ENCODE results near the gene CLCN6. TPM values are rescaled to one million over a fixed set of nuclear protein-coding genes. Genes with fewer than 3 reads are reported as not detected.

Gene CLCN6
- total RNA-seq, 4 donors from 2014 or later: 14.8 to 38.4 (median 16.9) TPM

GRCh38 chr1:11825131-11825530 lies 19.1 kb downstream of the CLCN6 start:
- Histone ChIP-seq H3K9me3 (no peaks in the 10 kb centered on the region), H3K36me3 (peaks cover 62 to 63% of the 10 kb centered on the region in 2 donors), H3K27me3 (no peaks in the 10 kb centered on the region), H3K27ac (no peak overlapping the region), H3K4me3 (replicated peaks in 1 of 3) (no peak overlapping the region), H3K4me1 (no peaks in the 10 kb centered on the region)
- TF ChIP-seq CTCF (IDR thresholded peaks at IDR 0.05): no peak
- no peak for TF ChIP-seq POLR2A (IDR thresholded peaks at IDR 0.05)
- WGBS, 2 donors: 92 to 96% methylated on average over 7 of the region's 7 CpGs
- no peak for DNase-seq
- intact Hi-C loops (cut with DNase I): no loop called here

GRCh38 chr1:11826946-11827345 lies 21.0 kb downstream of the CLCN6 start:
- WGBS, 2 donors: 91% methylated on average over 9 of the region's 9 CpGs
- Histone ChIP-seq H3K4me3 (replicated peaks in 1 of 3) (no peak overlapping the region), H3K27ac (no peak overlapping the region), H3K9me3 (no peaks in the 10 kb centered on the region), H3K4me1 (no peaks in the 10 kb centered on the region), H3K36me3 (peaks cover 59 to 62% of the 10 kb centered on the region in 2 donors), H3K27me3 (no peaks in the 10 kb centered on the region)
- no peak for DNase-seq
- intact Hi-C loops (cut with DNase I): no loop called here
- TF ChIP-seq POLR2A (IDR thresholded peaks at IDR 0.05) (no peak), CTCF (IDR thresholded peaks at IDR 0.05) (no peak)

GRCh38 chr1:11828511-11828910 lies 22.5 kb downstream of the CLCN6 start:
- WGBS, 2 donors: 91 to 96% methylated on average over 19 of the region's 19 CpGs
- Histone ChIP-seq H3K27ac (no peak overlapping the region), H3K4me3 (replicated peaks in 1 of 3) (no peak overlapping the region), H3K36me3 (peaks cover 52 to 72% of the 10 kb centered on the region in 2 donors), H3K27me3 (no peaks in the 10 kb centered on the region), H3K4me1 (no peaks in the 10 kb centered on the region), H3K9me3 (no peaks in the 10 kb centered on the region)
- intact Hi-C loops (cut with DNase I): no loop called here
- no peak for TF ChIP-seq POLR2A (IDR thresholded peaks at IDR 0.05)
- no peak for TF ChIP-seq CTCF (IDR thresholded peaks at IDR 0.05)
- no peak for DNase-seq

- WGBS, 2 donors: 92 to 94% methylated on average over 9 of the region's 9 CpGs
- no peak for TF ChIP-seq POLR2A (IDR thresholded peaks at IDR 0.05)
- no peak for TF ChIP-seq CTCF (IDR thresholded peaks at IDR 0.05)
- Histone ChIP-seq H3K27ac (no peak overlapping the region), H3K27me3 (no peaks in the 10 kb centered on the region), H3K4me1 (no peaks in the 10 kb centered on the region), H3K4me3 (replicated peaks in 1 of 3) (no peak overlapping the region), H3K9me3 (no peaks in the 10 kb centered on the region), H3K36me3 (peaks cover 55 to 81% of the 10 kb centered on the region in 2 donors)
- intact Hi-C loops (cut with DNase I): no loop called here
- DNase-seq: no peak
Observed at GRCh38 chr1:11831945-11832725, 26.1 kb downstream of the CLCN6 start.

- DNase-seq: no peak
- 96 to 98% methylated on average over 8 of the region's 8 CpGs for WGBS, 2 donors
- no peaks in the 10 kb centered on the region for H3K27me3 ChIP-seq
- no peak for TF ChIP-seq CTCF (IDR thresholded peaks at IDR 0.05)
- no peak for TF ChIP-seq POLR2A (IDR thresholded peaks at IDR 0.05)
- H3K27ac ChIP-seq: no peak overlapping the region
- H3K4me3 ChIP-seq (replicated peaks in 1 of 3): no peak overlapping the region
- peaks cover 58 to 84% of the 10 kb centered on the region in 2 donors for H3K36me3 ChIP-seq
- no peaks in the 10 kb centered on the region for H3K4me1 ChIP-seq
- intact Hi-C loops (cut with DNase I): no loop called here
- H3K9me3 ChIP-seq: no peaks in the 10 kb centered on the region
Observed at GRCh38 chr1:11833497-11833896, 27.5 kb downstream of the CLCN6 start.
